ENCODE results near the gene GOLGA2. TPM values are rescaled to one million over a fixed set of nuclear protein-coding genes. Genes with fewer than 3 reads are reported as not detected.

The GOLGA2 gene
- total RNA-seq, 2 donors from 2014 or later = 46.2 to 54.3 TPM

GRCh38 chr9:128271512-128271911, 4.3 kb downstream of the GOLGA2 start:
- no peak for DNase-seq (ENCODE audit: low spot score in 2 of 2)
- H3K9me3 Mint-ChIP-seq = no peaks in the 10 kb centered on the region
- peaks cover 0 to 11% of the 10 kb centered on the region in 2 donors for H3K36me3 Mint-ChIP-seq
- ATAC-seq = no peak
- H3K27ac Mint-ChIP-seq = peak overlapping the region in 1 of 2 donors; percentile 61

GRCh38 chr9:128271112-128271511, 4.7 kb downstream of the GOLGA2 start:
- DNase-seq (ENCODE audit: low spot score in 2 of 2) = no peak
- H3K36me3 Mint-ChIP-seq = peaks cover 0 to 7% of the 10 kb centered on the region in 2 donors
- no peaks in the 10 kb centered on the region for H3K9me3 Mint-ChIP-seq
- ATAC-seq = no peak
- no peak overlapping the region for H3K27ac Mint-ChIP-seq

- DNase-seq (ENCODE audit: low spot score in 2 of 2) = no peak
- no peak for ATAC-seq
- Mint-ChIP-seq H3K9me3 (no peaks in the 10 kb centered on the region), H3K27ac (no peak overlapping the region), H3K36me3 (no peaks in the 10 kb centered on the region)
These were observed 8.8 kb downstream of the GOLGA2 start for GRCh38 chr9:128266868-128267590.

- no peak for ATAC-seq
- no peaks in the 10 kb centered on the region for H3K9me3 Mint-ChIP-seq
- no peak overlapping the region for H3K27ac Mint-ChIP-seq
- peaks cover 0 to 10% of the 10 kb centered on the region in 2 donors for H3K36me3 Mint-ChIP-seq
- DNase-seq (ENCODE audit: low spot score in 2 of 2) = no peak
These were observed 10.4 kb downstream of the GOLGA2 start for GRCh38 chr9:128265348-128265847.

- H3K36me3 Mint-ChIP-seq = peaks cover 0 to 14% of the 10 kb centered on the region in 2 donors
- no peak for ATAC-seq
- DNase-seq (ENCODE audit: low spot score in 2 of 2) = no peak
- no peaks in the 10 kb centered on the region for H3K9me3 Mint-ChIP-seq
- peak overlapping the region in 1 of 2 donors; percentile 5 for H3K27ac Mint-ChIP-seq
These were observed 13.1 kb downstream of the GOLGA2 start for GRCh38 chr9:128262687-128263086.

GRCh38 chr9:128260340-128260739, 15.5 kb downstream of the GOLGA2 start:
- Mint-ChIP-seq H3K36me3 (peaks cover 0 to 14% of the 10 kb centered on the region in 2 donors), H3K9me3 (no peaks in the 10 kb centered on the region), H3K27ac (no peak overlapping the region)
- no peak for ATAC-seq
- DNase-seq (ENCODE audit: low spot score in 2 of 2) = no peak

GRCh38 chr9:128259156-128259555, 16.7 kb downstream of the GOLGA2 start:
- Mint-ChIP-seq H3K27ac (no peak overlapping the region), H3K36me3 (peaks cover 0 to 14% of the 10 kb centered on the region in 2 donors), H3K9me3 (no peaks in the 10 kb centered on the region)
- DNase-seq (ENCODE audit: low spot score in 2 of 2) (no peak), ATAC-seq (no peak)

- peaks cover 0 to 14% of the 10 kb centered on the region in 2 donors for H3K36me3 Mint-ChIP-seq
These were observed 17.5 kb downstream of the GOLGA2 start for GRCh38 chr9:128258326-128258725.

GRCh38 chr9:128257907-128258306, 17.9 kb downstream of the GOLGA2 start:
- Mint-ChIP-seq H3K27ac (no peak overlapping the region), H3K9me3 (no peaks in the 10 kb centered on the region), H3K36me3 (peaks cover 0 to 14% of the 10 kb centered on the region in 2 donors)
- no peak for DNase-seq (ENCODE audit: low spot score in 2 of 2)
- no peak for ATAC-seq

More at GRCh38 chr9:128258326-128258725, 17.5 kb downstream of the GOLGA2 start:
- no peak for DNase-seq (ENCODE audit: low spot score in 2 of 2)
- Mint-ChIP-seq H3K9me3 (no peaks in the 10 kb centered on the region), H3K27ac (no peak overlapping the region)
- no peak for ATAC-seq

- H3K27ac Mint-ChIP-seq = no peak overlapping the region
These were observed 18.6 kb downstream of the GOLGA2 start for GRCh38 chr9:128257086-128257825.

GRCh38 chr9:128254855-128255759, 20.7 kb downstream of the GOLGA2 start:
- no peaks in the 10 kb centered on the region for H3K9me3 Mint-ChIP-seq
- ATAC-seq (peak in 1 of 2 donors; percentile 27), DNase-seq (ENCODE audit: low spot score in 2 of 2) (peak in 1 of 2 donors; percentile 73)
- H3K36me3 Mint-ChIP-seq = peaks cover 0 to 4% of the 10 kb centered on the region in 2 donors
- H3K27ac Mint-ChIP-seq = no peak overlapping the region

More at GRCh38 chr9:128257086-128257825, 18.6 kb downstream of the GOLGA2 start:
- Mint-ChIP-seq H3K36me3 (peaks cover 0 to 14% of the 10 kb centered on the region in 2 donors), H3K9me3 (no peaks in the 10 kb centered on the region)
- ATAC-seq (no peak), DNase-seq (ENCODE audit: low spot score in 2 of 2) (no peak)

- Mint-ChIP-seq H3K9me3 (no peaks in the 10 kb centered on the region), H3K36me3 (peaks cover 0 to 4% of the 10 kb centered on the region in 2 donors), H3K27ac (peak overlapping the region in 1 of 2 donors; percentile 70)
- no peak for ATAC-seq
- no peak for DNase-seq (ENCODE audit: low spot score in 2 of 2)
These were observed 21.4 kb downstream of the GOLGA2 start for GRCh38 chr9:128254362-128254761.

- DNase-seq (ENCODE audit: low spot score in 2 of 2) = no peak
- Mint-ChIP-seq H3K9me3 (no peaks in the 10 kb centered on the region), H3K27ac (no peak overlapping the region), H3K36me3 (peaks cover 0 to 2% of the 10 kb centered on the region in 2 donors)
- ATAC-seq = no peak
These were observed 21.8 kb downstream of the GOLGA2 start for GRCh38 chr9:128253991-128254346.

- no peaks in the 10 kb centered on the region for H3K9me3 Mint-ChIP-seq
- DNase-seq (ENCODE audit: low spot score in 2 of 2) (no peak), ATAC-seq (no peak)
- no peaks in the 10 kb centered on the region for H3K36me3 Mint-ChIP-seq
- H3K27ac Mint-ChIP-seq = no peak overlapping the region
These were observed 22.4 kb downstream of the GOLGA2 start for GRCh38 chr9:128253140-128253990.

- ATAC-seq = no peak
- no peaks in the 10 kb centered on the region for H3K36me3 Mint-ChIP-seq
- no peak for DNase-seq (ENCODE audit: low spot score in 2 of 2)
- no peaks in the 10 kb centered on the region for H3K9me3 Mint-ChIP-seq
- no peak overlapping the region for H3K27ac Mint-ChIP-seq
These were observed 23.3 kb downstream of the GOLGA2 start for GRCh38 chr9:128252317-128253139.
